ENCODE measurements around the gene TRIM72.
A peak's percentile ranks its signal among the peaks of the same experiment; 100 is the strongest.
"Not testable (repeated sequence)": the region's sequence is repeated elsewhere in the genome, so short reads cannot be mapped to it uniquely, and the experiment has no call there.

TRIM72 gene, protein sequence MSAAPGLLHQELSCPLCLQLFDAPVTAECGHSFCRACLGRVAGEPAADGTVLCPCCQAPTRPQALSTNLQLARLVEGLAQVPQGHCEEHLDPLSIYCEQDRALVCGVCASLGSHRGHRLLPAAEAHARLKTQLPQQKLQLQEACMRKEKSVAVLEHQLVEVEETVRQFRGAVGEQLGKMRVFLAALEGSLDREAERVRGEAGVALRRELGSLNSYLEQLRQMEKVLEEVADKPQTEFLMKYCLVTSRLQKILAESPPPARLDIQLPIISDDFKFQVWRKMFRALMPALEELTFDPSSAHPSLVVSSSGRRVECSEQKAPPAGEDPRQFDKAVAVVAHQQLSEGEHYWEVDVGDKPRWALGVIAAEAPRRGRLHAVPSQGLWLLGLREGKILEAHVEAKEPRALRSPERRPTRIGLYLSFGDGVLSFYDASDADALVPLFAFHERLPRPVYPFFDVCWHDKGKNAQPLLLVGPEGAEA

GRCh38 chr16:31213877-31214707 lies at the start of gene TRIM72:
Gene TRIM72 (plus strand): TSS chr16:31214119. CDS start chr16:31214739, 620 bp downstream.
- DNase-seq, result no peak

- no peak for DNase-seq
Observed at GRCh38 chr16:31167315-31167714, 46.6 kb upstream of the TRIM72 start.

GRCh38 chr16:31168848-31169247 lies 45.1 kb upstream of the TRIM72 start:
- DNase-seq, result no peak

DNA sequence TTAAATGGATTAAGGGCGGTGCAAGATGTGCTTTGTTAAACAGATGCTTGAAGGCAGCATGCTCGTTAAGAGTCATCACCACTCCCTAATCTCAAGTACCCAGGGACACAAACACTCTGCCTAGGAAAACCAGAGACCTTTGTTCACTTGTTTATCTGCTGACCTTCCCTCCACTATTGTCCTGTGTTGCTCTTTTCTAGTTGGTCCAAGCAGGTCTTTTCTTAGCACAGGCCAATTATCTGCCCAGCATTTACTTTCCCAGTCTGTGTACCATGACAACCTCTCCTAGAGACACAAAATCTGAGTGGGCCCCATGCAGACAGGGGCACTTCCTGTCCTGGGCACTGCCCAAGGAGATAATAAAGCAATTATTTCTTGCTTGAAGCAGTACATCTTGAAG lies 43.9 kb upstream of the TRIM72 start:
- not testable (repeated sequence) for DNase-seq

GRCh38 chr16:31177136-31177535 lies 36.8 kb upstream of the TRIM72 start:
- no peak for DNase-seq

- no peak for DNase-seq
Observed at GRCh38 chr16:31179219-31179746, 34.6 kb upstream of the TRIM72 start.

GRCh38 chr16:31179747-31180459 lies 34.0 kb upstream of the TRIM72 start, which contains the start of gene FUS:
Gene FUS (plus strand): TSS chr16:31180139. CDS start chr16:31180215, 76 bp downstream.
- peak; percentile 91 to 100 for DNase-seq

DNA sequence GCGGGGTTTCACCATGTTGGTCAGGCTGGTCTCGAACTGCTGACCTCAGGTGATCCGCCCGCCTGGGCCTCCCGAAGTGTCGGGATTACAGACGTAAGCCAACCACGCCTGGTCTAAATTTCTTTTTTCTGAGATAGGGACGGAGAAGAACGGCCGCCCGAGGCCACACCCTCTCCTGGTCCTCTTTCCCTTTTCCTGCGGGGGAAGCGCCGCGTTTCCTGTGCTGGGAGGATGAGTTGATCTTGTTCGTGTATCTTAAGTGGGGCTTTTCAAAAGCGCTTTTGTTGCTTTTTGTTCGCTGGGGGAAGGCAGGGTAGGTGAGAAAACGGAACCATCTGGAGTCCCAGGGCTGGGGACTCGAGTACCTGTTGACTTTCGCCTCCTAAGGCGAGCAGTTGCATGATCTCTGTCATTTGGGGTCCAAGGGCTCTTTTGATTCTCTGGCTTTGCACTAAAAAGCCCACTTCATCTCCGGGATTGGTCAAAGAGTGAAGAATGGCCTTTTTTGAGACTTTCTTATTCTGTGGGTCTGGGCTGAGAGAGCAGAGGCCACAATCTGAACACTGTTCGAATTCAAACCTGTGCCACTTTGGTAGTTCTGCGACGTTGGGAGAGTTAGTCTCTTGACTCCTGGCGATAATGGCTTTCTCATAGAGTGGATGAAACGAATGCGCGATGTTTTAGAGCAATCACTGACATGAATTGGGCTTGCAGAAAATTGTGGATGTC lies 32.7 kb upstream of the TRIM72 start:
- DNase-seq, result no peak

- DNase-seq, result no peak
Observed at GRCh38 chr16:31182391-31182790, 31.5 kb upstream of the TRIM72 start.

DNA sequence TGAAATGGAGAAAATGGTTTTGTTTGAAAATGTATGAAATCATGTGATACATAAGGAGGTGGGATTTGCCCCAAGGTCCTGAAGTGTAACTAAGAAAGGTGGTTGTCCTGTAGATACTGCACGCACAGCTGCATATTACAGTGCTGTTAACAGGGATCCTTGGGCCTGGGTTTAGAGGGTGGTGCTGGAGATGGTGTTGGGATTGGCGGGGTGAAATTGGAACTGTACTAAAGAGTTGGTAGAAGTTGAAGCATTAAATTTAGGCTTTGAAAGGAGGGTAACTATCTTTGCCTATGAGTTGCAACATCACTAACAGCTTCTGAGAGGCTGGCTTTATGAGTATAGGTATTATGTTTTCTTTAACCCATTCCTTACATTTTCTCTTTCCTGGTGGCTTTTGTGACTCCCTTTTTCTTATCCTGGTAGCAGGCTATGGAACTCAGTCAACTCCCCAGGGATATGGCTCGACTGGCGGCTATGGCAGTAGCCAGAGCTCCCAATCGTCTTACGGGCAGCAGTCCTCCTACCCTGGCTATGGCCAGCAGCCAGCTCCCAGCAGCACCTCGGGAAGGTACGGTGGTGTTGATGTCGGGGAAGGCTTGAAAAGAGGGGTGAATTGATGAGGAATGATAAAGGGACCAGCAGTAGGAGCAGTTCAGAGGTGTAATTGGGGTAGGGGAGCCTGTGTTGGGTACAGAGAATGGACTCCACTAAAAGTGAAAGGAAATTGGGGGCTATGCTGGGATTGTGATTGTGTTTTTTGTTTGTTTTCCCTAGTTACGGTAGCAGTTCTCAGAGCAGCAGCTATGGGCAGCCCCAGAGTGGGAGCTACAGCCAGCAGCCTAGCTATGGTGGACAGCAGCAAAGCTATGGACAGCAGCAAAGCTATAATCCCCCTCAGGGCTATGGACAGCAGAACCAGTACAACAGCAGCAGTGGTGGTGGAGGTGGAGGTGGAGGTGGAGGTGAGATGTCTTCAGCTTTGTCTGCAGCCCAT lies 30.2 kb upstream of the TRIM72 start:
- DNase-seq, result no peak

DNA sequence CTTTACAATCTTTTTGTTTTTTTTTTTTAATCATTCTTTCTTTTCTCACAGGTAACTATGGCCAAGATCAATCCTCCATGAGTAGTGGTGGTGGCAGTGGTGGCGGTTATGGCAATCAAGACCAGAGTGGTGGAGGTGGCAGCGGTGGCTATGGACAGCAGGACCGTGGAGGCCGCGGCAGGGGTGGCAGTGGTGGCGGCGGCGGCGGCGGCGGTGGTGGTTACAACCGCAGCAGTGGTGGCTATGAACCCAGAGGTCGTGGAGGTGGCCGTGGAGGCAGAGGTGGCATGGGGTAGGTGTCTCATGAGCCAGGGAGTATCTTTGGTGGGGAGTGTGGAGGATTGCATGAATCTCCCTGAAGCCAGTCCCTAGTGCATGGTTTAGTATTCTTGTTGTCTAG lies 29.0 kb upstream of the TRIM72 start:
- DNase-seq, result no peak

DNA sequence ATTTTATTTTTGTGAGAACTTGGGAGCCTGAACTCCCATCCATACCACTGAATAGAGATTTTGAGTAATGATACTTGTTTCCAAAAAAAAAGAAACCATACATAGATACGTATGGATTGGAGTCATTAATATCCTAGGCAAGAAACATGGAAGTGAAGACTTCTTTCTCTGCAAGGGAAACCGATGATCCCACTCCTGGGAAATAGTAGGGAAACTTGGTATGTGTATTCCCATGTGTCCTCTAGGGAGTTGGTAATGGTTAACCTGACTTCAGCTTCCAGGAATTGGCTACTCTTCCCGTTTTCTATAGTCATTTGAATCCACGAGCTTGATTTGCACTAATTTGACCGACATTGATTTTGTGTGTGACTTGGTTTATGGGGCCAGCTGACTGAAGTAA lies 28.6 kb upstream of the TRIM72 start:
- no peak for DNase-seq

- no peak for DNase-seq
Observed at GRCh38 chr16:31186176-31186575, 27.7 kb upstream of the TRIM72 start.

DNA sequence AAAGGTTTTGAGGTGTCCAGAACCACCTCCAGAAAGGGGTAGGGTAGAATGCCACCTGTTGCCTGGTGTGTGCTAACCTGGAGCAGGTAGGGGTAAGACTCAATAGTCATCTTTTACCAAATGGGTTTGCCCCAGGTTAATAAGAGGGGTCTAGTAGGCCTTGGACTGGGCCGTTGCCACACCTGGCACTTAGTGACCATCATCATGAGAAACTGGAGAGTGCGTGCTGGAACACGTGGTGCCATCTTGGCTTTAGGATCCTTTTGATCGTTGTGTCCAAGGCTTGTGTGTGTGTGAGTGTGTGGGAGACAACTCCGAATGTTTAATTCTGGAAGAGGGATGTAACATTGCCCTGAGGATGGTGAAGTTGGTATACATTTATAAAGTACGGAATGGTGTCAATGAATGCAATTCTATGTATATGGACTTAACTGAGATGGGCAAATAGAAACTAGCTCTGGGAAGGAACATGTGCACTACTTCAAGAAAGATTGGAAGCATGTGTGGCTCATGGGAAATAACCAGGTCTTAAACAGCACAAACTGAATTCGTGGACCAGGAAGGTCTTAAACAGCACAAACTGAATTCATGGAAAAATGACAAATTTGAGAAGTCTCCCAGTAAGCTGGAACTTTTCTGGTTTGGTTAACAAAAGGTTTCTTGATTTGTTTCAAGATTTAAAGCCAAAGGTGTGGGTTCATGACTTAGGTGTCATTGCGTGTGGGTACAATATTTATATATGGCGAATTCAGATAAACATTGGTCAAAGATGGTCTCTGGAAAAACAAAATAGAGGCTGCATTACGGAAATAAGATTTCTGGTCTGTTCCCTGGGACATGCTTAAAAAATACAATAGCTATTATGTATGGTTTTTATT lies 26.8 kb upstream of the TRIM72 start:
- no peak for DNase-seq

DNA sequence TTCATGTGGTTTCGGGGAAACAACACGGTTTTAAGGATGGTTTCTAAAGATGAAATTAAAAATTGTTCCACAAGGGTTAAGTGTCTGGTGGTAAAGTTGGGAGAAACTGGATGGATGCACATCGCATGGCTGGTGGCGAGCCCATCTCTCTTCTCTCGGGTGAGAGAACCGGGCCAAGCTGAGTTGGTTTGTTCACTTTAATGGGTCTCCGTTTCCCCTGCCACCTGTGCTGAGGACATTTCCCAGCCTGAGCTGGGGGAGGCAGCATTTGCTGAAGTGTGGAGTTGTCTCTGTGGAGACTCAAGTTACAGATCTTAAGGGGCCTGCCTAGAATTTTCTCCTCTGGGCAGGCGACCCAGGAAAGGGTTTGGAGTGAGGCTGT lies 26.1 kb upstream of the TRIM72 start:
- DNase-seq, result no peak

DNA sequence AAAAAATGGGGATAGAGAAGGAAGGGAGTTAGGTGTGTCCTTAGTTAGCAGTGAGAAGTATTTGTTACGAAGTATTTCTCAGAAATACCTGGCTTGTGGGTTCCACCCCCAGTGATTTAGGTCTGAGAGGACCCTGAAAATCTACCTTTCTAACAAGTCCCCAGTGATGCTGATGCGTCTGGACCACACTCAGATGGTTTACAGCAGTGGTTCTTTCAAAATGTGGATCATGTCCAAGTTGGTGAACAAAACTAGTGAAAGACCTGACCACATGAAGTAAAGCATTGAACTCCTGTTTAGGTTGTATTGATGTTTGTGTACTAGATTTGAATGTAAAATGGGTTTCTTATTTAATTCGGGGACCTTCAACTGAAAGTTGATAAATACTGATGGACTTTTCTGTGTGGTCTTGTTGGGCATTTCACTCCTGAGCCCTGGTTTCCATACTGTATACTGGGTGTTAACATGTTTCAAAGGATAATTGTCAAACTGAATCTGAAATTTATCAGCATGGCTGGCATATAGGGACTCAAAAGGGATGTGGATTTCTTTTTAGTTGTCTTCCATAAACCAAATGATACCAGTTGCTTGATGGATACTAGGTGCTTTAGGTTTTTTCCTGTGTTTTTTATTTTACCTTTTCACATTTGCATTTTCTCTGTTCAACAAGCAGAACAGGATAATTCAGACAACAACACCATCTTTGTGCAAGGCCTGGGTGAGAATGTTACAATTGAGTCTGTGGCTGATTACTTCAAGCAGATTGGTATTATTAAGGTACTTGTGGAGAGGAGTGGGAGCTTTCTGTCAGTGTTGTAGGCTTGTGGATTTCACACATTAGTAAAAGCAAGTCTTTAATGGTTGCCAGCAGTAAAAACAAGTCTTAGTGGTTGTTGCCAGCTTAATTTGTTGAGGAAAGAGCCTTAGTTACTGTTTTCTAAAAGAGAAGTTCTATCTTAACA lies 25.2 kb upstream of the TRIM72 start:
- DNase-seq, result no peak

GRCh38 chr16:31189412-31189778 lies 24.5 kb upstream of the TRIM72 start:
- no peak for DNase-seq

- DNase-seq, result no peak
Observed at GRCh38 chr16:31190061-31190460, 23.9 kb upstream of the TRIM72 start.
